Measurements from ENCODE around the gene DCAF6.
"Not testable (repeated sequence)": the region's sequence is repeated elsewhere in the genome, so short reads cannot be mapped to it uniquely, and the experiment has no call there.

The DCAF6 gene

GRCh38 chr1:168007691-168008090 lies 71.2 kb downstream of the DCAF6 start:
- DNase-seq (ENCODE audit: low read depth in 2 of 2, low spot score in 1 of 2): no peak

GRCh38 chr1:168008595-168008994 lies 72.1 kb downstream of the DCAF6 start:
- DNase-seq (ENCODE audit: low read depth in 2 of 2, low spot score in 1 of 2): no peak

GRCh38 chr1:168009322-168009721 lies 72.8 kb downstream of the DCAF6 start:
- DNase-seq (ENCODE audit: low read depth in 2 of 2, low spot score in 1 of 2): no peak

- DNase-seq (ENCODE audit: low read depth in 2 of 2, low spot score in 1 of 2): no peak
These were observed 82.9 kb downstream of the DCAF6 start for GRCh38 chr1:168019407-168019806.

GRCh38 chr1:168031198-168031597 lies 94.7 kb downstream of the DCAF6 start:
- no peak for DNase-seq (ENCODE audit: low read depth in 2 of 2, low spot score in 1 of 2)

- no peak for DNase-seq (ENCODE audit: low read depth in 2 of 2, low spot score in 1 of 2)
These were observed 95.1 kb downstream of the DCAF6 start for GRCh38 chr1:168031627-168032026.

GRCh38 chr1:168032029-168032428 lies 95.5 kb downstream of the DCAF6 start:
- no peak for DNase-seq (ENCODE audit: low read depth in 2 of 2, low spot score in 1 of 2)

GRCh38 chr1:168035345-168035744 lies 98.9 kb downstream of the DCAF6 start:
- DNase-seq (ENCODE audit: low read depth in 2 of 2, low spot score in 1 of 2): no peak

- no peak for DNase-seq (ENCODE audit: low read depth in 2 of 2, low spot score in 1 of 2)
These were observed 105.9 kb downstream of the DCAF6 start for GRCh38 chr1:168042362-168042761.

- no peak for DNase-seq (ENCODE audit: low read depth in 2 of 2, low spot score in 1 of 2)
These were observed 108.8 kb downstream of the DCAF6 start for GRCh38 chr1:168045311-168045710.

- DNase-seq (ENCODE audit: low read depth in 2 of 2, low spot score in 1 of 2): no peak
These were observed 113.8 kb downstream of the DCAF6 start for GRCh38 chr1:168050307-168050706.

GRCh38 chr1:168050880-168051279 lies 114.4 kb downstream of the DCAF6 start:
- no peak for DNase-seq (ENCODE audit: low read depth in 2 of 2, low spot score in 1 of 2)

GRCh38 chr1:168053681-168054080 lies 117.2 kb downstream of the DCAF6 start:
- DNase-seq (ENCODE audit: low read depth in 2 of 2, low spot score in 1 of 2): no peak

- no peak for DNase-seq (ENCODE audit: low read depth in 2 of 2, low spot score in 1 of 2)
These were observed 117.6 kb downstream of the DCAF6 start for GRCh38 chr1:168054117-168054516.

- not testable (repeated sequence) for DNase-seq (ENCODE audit: low read depth in 2 of 2, low spot score in 1 of 2)
These were observed 119.7 kb downstream of the DCAF6 start for GRCh38 chr1:168056152-168056551.

GRCh38 chr1:168057355-168057754 lies 120.9 kb downstream of the DCAF6 start:
- no peak for DNase-seq (ENCODE audit: low read depth in 2 of 2, low spot score in 1 of 2)

- DNase-seq (ENCODE audit: low read depth in 2 of 2, low spot score in 1 of 2): no peak
These were observed 121.4 kb downstream of the DCAF6 start for GRCh38 chr1:168057921-168058320.

- no peak for DNase-seq (ENCODE audit: low read depth in 2 of 2, low spot score in 1 of 2)
These were observed 127.7 kb downstream of the DCAF6 start for GRCh38 chr1:168064216-168064615.

GRCh38 chr1:168065506-168065905 lies 129.0 kb downstream of the DCAF6 start:
- no peak for DNase-seq (ENCODE audit: low read depth in 2 of 2, low spot score in 1 of 2)

GRCh38 chr1:168069384-168069783 lies 132.9 kb downstream of the DCAF6 start:
- no peak for DNase-seq (ENCODE audit: low read depth in 2 of 2, low spot score in 1 of 2)

- no peak for DNase-seq (ENCODE audit: low read depth in 2 of 2, low spot score in 1 of 2)
These were observed 143.3 kb downstream of the DCAF6 start for GRCh38 chr1:168079761-168080160.

- no peak for DNase-seq (ENCODE audit: low read depth in 2 of 2, low spot score in 1 of 2)
These were observed 145.0 kb downstream of the DCAF6 start for GRCh38 chr1:168081373-168082007.

Measured in stimulated activated CD8-positive, alpha-beta memory T cell treated with anti-CD3 and anti-CD28 coated beads, Interleukin-4, amount 100 ng/mL, for 1 hour (primary cell).